Measurements from ENCODE around the gene GTF2F2. TPM values are rescaled to one million over a fixed set of nuclear protein-coding genes. Genes with fewer than 3 reads are reported as not detected.

GTF2F2 gene
- total and polyA plus RNA-seq, 2 donors, result 31.0 to 34.0 TPM

DNA sequence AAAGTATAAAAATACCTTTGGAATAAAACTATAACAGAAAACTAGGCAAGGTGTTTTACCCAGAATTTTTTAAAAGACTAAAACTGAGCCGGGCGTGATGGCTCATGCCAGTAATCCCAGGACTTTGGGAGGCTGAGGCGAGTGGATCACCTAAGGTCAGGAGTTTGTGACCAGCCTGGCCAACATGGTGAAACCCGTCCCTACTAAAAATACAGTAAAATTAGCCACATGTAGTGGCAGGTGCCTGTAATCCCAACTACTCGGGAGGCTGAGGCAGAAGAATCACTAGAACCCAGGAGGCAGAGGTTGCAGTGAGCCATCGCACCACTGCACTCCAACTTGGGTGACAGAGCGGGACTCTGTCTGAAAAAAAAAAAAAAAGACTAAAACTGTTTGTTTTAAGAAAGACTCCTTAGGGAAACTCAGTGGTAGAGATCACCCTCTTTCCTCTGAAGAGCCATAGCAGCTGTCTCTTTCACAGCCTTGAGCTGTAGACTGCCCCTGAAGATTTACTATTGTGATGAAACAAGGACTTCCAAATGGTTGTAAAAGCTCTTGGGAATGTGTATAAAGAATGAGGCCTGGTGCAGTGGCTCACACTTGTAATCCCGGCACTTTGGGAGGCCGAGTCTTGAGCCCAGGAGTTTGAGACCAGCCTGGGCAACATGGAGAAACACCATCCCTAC lies 95.2 kb downstream of the GTF2F2 start:
- H3K36me3 ChIP-seq (ENCODE audit: control insufficient read depth in 2 of 2, insufficient read depth in 2 of 2, low read length in 1 of 2), result peaks cover 0 to 4% of the 10 kb centered on the region in 2 donors
- no peak overlapping the region for H3K4me3 ChIP-seq (ENCODE audit: low read length in 2 of 2)
- no peak for DNase-seq (ENCODE audit: low read depth in 6 of 9, low spot score in 9 of 9)
- H3K27me3 ChIP-seq (ENCODE audit: control insufficient read depth in 2 of 2, insufficient read depth in 1 of 2, low read length in 1 of 2), result no peaks in the 10 kb centered on the region
- 94% methylated on average over 9 of the region's 9 CpGs for WGBS
- no peak overlapping the region for H3K27ac ChIP-seq (ENCODE audit: low read depth in 1 of 2, low read length in 1 of 2)
- H3K4me1 ChIP-seq (ENCODE audit: control insufficient read depth in 2 of 2, insufficient read depth in 2 of 2, low read length in 2 of 2), result no peaks in the 10 kb centered on the region
- H3K9me3 ChIP-seq (ENCODE audit: control insufficient read depth in 2 of 2, insufficient read depth in 1 of 2, low read length in 1 of 2), result no peaks in the 10 kb centered on the region

- 95% methylated on average over 4 of the region's 4 CpGs for WGBS
Measured at GRCh38 chr13:45216193-45216592, 95.9 kb downstream of the GTF2F2 start.

GRCh38 chr13:45218689-45219088 lies 98.4 kb downstream of the GTF2F2 start:
- no peaks in the 10 kb centered on the region for H3K4me1 ChIP-seq (ENCODE audit: control insufficient read depth in 2 of 2, insufficient read depth in 2 of 2, low read length in 2 of 2)
- H3K27me3 ChIP-seq (ENCODE audit: control insufficient read depth in 2 of 2, insufficient read depth in 1 of 2, low read length in 1 of 2), result no peaks in the 10 kb centered on the region
- H3K36me3 ChIP-seq (ENCODE audit: control insufficient read depth in 2 of 2, insufficient read depth in 2 of 2, low read length in 1 of 2), result no peaks in the 10 kb centered on the region
- H3K27ac ChIP-seq (ENCODE audit: low read depth in 1 of 2, low read length in 1 of 2), result no peak overlapping the region
- H3K4me3 ChIP-seq (ENCODE audit: low read length in 2 of 2), result no peak overlapping the region
- DNase-seq (ENCODE audit: low read depth in 6 of 9, low spot score in 9 of 9), result no peak
- WGBS, result 97% methylated on average over 1 of the region's 1 CpG
- no peaks in the 10 kb centered on the region for H3K9me3 ChIP-seq (ENCODE audit: control insufficient read depth in 2 of 2, insufficient read depth in 1 of 2, low read length in 1 of 2)

More at GRCh38 chr13:45216193-45216592, 95.9 kb downstream of the GTF2F2 start:
- Histone ChIP-seq H3K4me3 (ENCODE audit: low read length in 2 of 2) (no peak overlapping the region), H3K27me3 (ENCODE audit: control insufficient read depth in 2 of 2, insufficient read depth in 1 of 2, low read length in 1 of 2) (no peaks in the 10 kb centered on the region), H3K9me3 (ENCODE audit: control insufficient read depth in 2 of 2, insufficient read depth in 1 of 2, low read length in 1 of 2) (no peaks in the 10 kb centered on the region), H3K27ac (ENCODE audit: low read depth in 1 of 2, low read length in 1 of 2) (no peak overlapping the region), H3K36me3 (ENCODE audit: control insufficient read depth in 2 of 2, insufficient read depth in 2 of 2, low read length in 1 of 2) (no peaks in the 10 kb centered on the region), H3K4me1 (ENCODE audit: control insufficient read depth in 2 of 2, insufficient read depth in 2 of 2, low read length in 2 of 2) (no peaks in the 10 kb centered on the region)
- DNase-seq (ENCODE audit: low read depth in 6 of 9, low spot score in 9 of 9), result no peak

- no peak overlapping the region for H3K27ac ChIP-seq (ENCODE audit: low read depth in 1 of 2, low read length in 1 of 2)
- no peak overlapping the region for H3K4me3 ChIP-seq (ENCODE audit: low read length in 2 of 2)
- no peaks in the 10 kb centered on the region for H3K4me1 ChIP-seq (ENCODE audit: control insufficient read depth in 2 of 2, insufficient read depth in 2 of 2, low read length in 2 of 2)
- 94% methylated on average over 5 of the region's 5 CpGs for WGBS
- H3K27me3 ChIP-seq (ENCODE audit: control insufficient read depth in 2 of 2, insufficient read depth in 1 of 2, low read length in 1 of 2), result no peaks in the 10 kb centered on the region
- H3K36me3 ChIP-seq (ENCODE audit: control insufficient read depth in 2 of 2, insufficient read depth in 2 of 2, low read length in 1 of 2), result no peaks in the 10 kb centered on the region
- H3K9me3 ChIP-seq (ENCODE audit: control insufficient read depth in 2 of 2, insufficient read depth in 1 of 2, low read length in 1 of 2), result no peaks in the 10 kb centered on the region
- DNase-seq (ENCODE audit: low read depth in 6 of 9, low spot score in 9 of 9), result no peak
Measured at GRCh38 chr13:45219123-45219891, 99.0 kb downstream of the GTF2F2 start.

DNA sequence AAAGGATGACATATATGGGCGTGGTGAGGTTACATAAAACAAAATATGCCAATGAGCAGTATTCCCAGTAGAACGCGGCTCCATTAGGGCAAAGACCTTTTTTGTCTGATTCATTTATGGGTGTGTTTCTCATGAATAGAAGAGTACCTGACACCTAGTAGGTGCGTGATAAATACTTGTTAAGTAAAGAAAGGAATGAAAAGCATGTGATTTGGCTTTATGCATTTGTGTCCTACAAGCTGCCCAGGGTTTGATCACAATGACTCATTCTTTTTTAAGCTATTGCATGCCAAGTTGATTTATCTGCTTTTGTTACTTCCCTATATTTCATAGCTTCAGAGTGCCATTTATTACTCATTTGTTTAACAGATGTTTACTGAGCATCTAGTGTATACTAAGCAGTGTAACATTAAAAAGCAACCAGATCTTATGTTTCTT lies 99.6 kb downstream of the GTF2F2 start:
- WGBS, result 88% methylated on average over 4 of the region's 4 CpGs
- Histone ChIP-seq H3K27me3 (ENCODE audit: control insufficient read depth in 2 of 2, insufficient read depth in 1 of 2, low read length in 1 of 2) (no peaks in the 10 kb centered on the region), H3K9me3 (ENCODE audit: control insufficient read depth in 2 of 2, insufficient read depth in 1 of 2, low read length in 1 of 2) (no peaks in the 10 kb centered on the region), H3K36me3 (ENCODE audit: control insufficient read depth in 2 of 2, insufficient read depth in 2 of 2, low read length in 1 of 2) (no peaks in the 10 kb centered on the region), H3K4me1 (ENCODE audit: control insufficient read depth in 2 of 2, insufficient read depth in 2 of 2, low read length in 2 of 2) (no peaks in the 10 kb centered on the region), H3K27ac (ENCODE audit: low read depth in 1 of 2, low read length in 1 of 2) (no peak overlapping the region), H3K4me3 (ENCODE audit: low read length in 2 of 2) (no peak overlapping the region)
- no peak for DNase-seq (ENCODE audit: low read depth in 6 of 9, low spot score in 9 of 9)

GRCh38 chr13:45220403-45220802 lies 100.1 kb downstream of the GTF2F2 start:
- no peaks in the 10 kb centered on the region for H3K27me3 ChIP-seq (ENCODE audit: control insufficient read depth in 2 of 2, insufficient read depth in 1 of 2, low read length in 1 of 2)
- no peaks in the 10 kb centered on the region for H3K36me3 ChIP-seq (ENCODE audit: control insufficient read depth in 2 of 2, insufficient read depth in 2 of 2, low read length in 1 of 2)
- DNase-seq (ENCODE audit: low read depth in 6 of 9, low spot score in 9 of 9), result no peak
- no peak overlapping the region for H3K27ac ChIP-seq (ENCODE audit: low read depth in 1 of 2, low read length in 1 of 2)
- 99% methylated on average over 4 of the region's 4 CpGs for WGBS
- no peaks in the 10 kb centered on the region for H3K9me3 ChIP-seq (ENCODE audit: control insufficient read depth in 2 of 2, insufficient read depth in 1 of 2, low read length in 1 of 2)
- no peaks in the 10 kb centered on the region for H3K4me1 ChIP-seq (ENCODE audit: control insufficient read depth in 2 of 2, insufficient read depth in 2 of 2, low read length in 2 of 2)
- no peak overlapping the region for H3K4me3 ChIP-seq (ENCODE audit: low read length in 2 of 2)

DNA sequence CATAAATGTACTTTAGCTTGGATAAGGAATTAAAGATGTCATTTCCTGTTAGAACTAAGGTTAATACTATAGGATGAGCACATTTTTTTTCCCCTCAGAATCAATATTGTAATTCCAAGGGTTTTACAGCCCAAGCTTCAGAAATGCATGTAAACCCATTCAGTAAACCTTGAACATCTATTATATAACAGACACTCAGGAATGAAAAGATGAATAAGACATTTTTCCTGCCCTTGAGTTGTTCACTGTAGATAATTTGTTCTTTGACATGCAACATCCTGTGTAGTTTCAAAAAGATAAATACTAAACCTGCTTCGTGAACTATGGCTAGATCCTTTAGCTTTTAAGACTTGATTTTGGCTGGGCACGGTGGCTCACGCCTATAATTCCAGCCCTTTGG lies 102.2 kb downstream of the GTF2F2 start:
- 97% methylated on average over 3 of the region's 3 CpGs for WGBS
- Histone ChIP-seq H3K9me3 (ENCODE audit: control insufficient read depth in 2 of 2, insufficient read depth in 1 of 2, low read length in 1 of 2) (no peaks in the 10 kb centered on the region), H3K36me3 (ENCODE audit: control insufficient read depth in 2 of 2, insufficient read depth in 2 of 2, low read length in 1 of 2) (no peaks in the 10 kb centered on the region), H3K4me1 (ENCODE audit: control insufficient read depth in 2 of 2, insufficient read depth in 2 of 2, low read length in 2 of 2) (no peaks in the 10 kb centered on the region), H3K27me3 (ENCODE audit: control insufficient read depth in 2 of 2, insufficient read depth in 1 of 2, low read length in 1 of 2) (no peaks in the 10 kb centered on the region), H3K4me3 (ENCODE audit: low read length in 2 of 2) (no peak overlapping the region), H3K27ac (ENCODE audit: low read depth in 1 of 2, low read length in 1 of 2) (no peak overlapping the region)
- DNase-seq (ENCODE audit: low read depth in 6 of 9, low spot score in 9 of 9), result no peak

- H3K4me1 ChIP-seq (ENCODE audit: control insufficient read depth in 2 of 2, insufficient read depth in 2 of 2, low read length in 2 of 2), result no peaks in the 10 kb centered on the region
- 99% methylated on average over 1 of the region's 1 CpG for WGBS
- H3K27ac ChIP-seq (ENCODE audit: low read depth in 1 of 2, low read length in 1 of 2), result no peak overlapping the region
- DNase-seq (ENCODE audit: low read depth in 6 of 9, low spot score in 9 of 9), result no peak
- H3K36me3 ChIP-seq (ENCODE audit: control insufficient read depth in 2 of 2, insufficient read depth in 2 of 2, low read length in 1 of 2), result no peaks in the 10 kb centered on the region
- H3K4me3 ChIP-seq (ENCODE audit: low read length in 2 of 2), result no peak overlapping the region
- H3K27me3 ChIP-seq (ENCODE audit: control insufficient read depth in 2 of 2, insufficient read depth in 1 of 2, low read length in 1 of 2), result no peaks in the 10 kb centered on the region
- H3K9me3 ChIP-seq (ENCODE audit: control insufficient read depth in 2 of 2, insufficient read depth in 1 of 2, low read length in 1 of 2), result no peaks in the 10 kb centered on the region
Measured at GRCh38 chr13:45222919-45223318, 102.6 kb downstream of the GTF2F2 start.

GRCh38 chr13:45224176-45224575 lies 103.9 kb downstream of the GTF2F2 start:
- no peaks in the 10 kb centered on the region for H3K9me3 ChIP-seq (ENCODE audit: control insufficient read depth in 2 of 2, insufficient read depth in 1 of 2, low read length in 1 of 2)
- no peak for DNase-seq (ENCODE audit: low read depth in 6 of 9, low spot score in 9 of 9)
- H3K27ac ChIP-seq (ENCODE audit: low read depth in 1 of 2, low read length in 1 of 2), result no peak overlapping the region
- H3K27me3 ChIP-seq (ENCODE audit: control insufficient read depth in 2 of 2, insufficient read depth in 1 of 2, low read length in 1 of 2), result no peaks in the 10 kb centered on the region
- no peaks in the 10 kb centered on the region for H3K4me1 ChIP-seq (ENCODE audit: control insufficient read depth in 2 of 2, insufficient read depth in 2 of 2, low read length in 2 of 2)
- no peaks in the 10 kb centered on the region for H3K36me3 ChIP-seq (ENCODE audit: control insufficient read depth in 2 of 2, insufficient read depth in 2 of 2, low read length in 1 of 2)
- no peak overlapping the region for H3K4me3 ChIP-seq (ENCODE audit: low read length in 2 of 2)

Data from thymus (tissue), 11 donors.